Fibroblast of the aortic adventitia (primary cell): Measurements from ENCODE around the gene GPR78. TPM values are rescaled to one million over a fixed set of nuclear protein-coding genes. Genes with fewer than 3 reads are reported as not detected.

Source experiments
- DNase-seq: peaks from one replicate; pipeline ENCODE4 v3.0.0-alpha.2; 2010; ENCODE audit warnings: low read depth
- H3K4me3 ChIP-seq: 2 replicates; pipeline ENCODE4 v1.5.1; 2011; ENCODE audit warnings: low read depth, mild to moderate bottlenecking, control low read depth, low read length, moderate library complexity
- total RNA-seq: library from RNA; depleted of rRNA; stranded (reverse); fragments of >200 nt; gene quantifications from 2 replicates; pipeline ENCODE4 v1.2.3, GENCODE V29; 2012; ENCODE audit warnings: low replicate concordance
- TF ChIP-seq, protein P1 (sequence below): IDR thresholded peaks from 2 replicates; pipeline ENCODE4 v1.5.1; 2011; ENCODE audit warnings: mild to moderate bottlenecking, low read length, control low read depth, inconsistent platforms; ENCODE audit not compliant: insufficient read depth

GPR78 gene
- total RNA-seq, 1 donor = 0.36 TPM

- H3K4me3 ChIP-seq = no peak overlapping the region
- DNase-seq = no peak
Observed at GRCh38 chr4:8556341-8557150, 23.6 kb upstream of the GPR78 start.

DNA sequence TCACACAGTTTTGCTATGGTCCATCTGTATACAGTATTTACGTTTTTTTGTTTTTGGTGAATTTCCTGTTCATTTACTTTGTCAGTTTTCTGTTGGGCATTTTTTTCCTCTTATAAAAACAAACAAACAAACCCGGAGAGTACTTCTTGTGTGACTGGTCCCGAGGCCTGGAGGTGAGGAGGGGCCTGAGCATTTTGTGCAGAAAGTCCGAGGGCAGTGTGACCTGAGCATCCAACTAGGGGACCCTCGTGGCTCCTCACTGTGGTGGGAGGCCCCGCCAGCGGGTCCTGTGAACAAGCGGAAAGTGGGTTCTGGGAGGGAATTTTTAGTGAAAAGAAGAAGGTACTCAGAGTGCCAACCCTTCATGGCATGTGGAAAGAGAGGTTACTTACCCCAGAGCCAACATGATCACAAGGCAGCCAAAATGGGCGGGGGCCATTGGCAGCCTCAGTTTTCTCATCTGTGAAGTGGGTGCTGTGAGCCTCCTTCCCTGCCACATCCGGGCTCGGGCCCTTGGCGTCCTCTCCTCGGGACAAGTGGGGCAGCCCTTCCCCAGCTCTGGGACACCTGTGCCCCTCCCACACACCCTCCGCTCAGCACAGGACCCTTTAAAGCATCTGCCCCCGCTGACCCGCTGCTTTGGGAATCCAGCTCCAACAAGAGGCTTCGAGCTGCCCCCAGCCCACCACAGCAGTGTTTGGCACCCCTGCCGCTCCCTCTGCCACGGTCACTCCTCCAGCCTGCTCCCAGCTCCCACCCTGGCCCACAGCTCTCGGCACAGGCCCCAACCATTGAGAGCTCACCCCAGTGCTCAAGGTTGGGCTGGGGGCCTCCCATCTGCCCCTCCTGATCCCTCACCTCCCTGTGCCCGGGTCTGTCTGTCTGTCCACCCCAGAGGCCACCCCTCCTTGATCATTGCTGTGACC lies 22.8 kb upstream of the GPR78 start:
- DNase-seq = no peak
- no peak overlapping the region for H3K4me3 ChIP-seq
- TF ChIP-seq, protein P1, sequence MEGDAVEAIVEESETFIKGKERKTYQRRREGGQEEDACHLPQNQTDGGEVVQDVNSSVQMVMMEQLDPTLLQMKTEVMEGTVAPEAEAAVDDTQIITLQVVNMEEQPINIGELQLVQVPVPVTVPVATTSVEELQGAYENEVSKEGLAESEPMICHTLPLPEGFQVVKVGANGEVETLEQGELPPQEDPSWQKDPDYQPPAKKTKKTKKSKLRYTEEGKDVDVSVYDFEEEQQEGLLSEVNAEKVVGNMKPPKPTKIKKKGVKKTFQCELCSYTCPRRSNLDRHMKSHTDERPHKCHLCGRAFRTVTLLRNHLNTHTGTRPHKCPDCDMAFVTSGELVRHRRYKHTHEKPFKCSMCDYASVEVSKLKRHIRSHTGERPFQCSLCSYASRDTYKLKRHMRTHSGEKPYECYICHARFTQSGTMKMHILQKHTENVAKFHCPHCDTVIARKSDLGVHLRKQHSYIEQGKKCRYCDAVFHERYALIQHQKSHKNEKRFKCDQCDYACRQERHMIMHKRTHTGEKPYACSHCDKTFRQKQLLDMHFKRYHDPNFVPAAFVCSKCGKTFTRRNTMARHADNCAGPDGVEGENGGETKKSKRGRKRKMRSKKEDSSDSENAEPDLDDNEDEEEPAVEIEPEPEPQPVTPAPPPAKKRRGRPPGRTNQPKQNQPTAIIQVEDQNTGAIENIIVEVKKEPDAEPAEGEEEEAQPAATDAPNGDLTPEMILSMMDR = no peak

More at GRCh38 chr4:8556341-8557150, 23.6 kb upstream of the GPR78 start:
- TF ChIP-seq, protein P1 = no peak

DNA sequence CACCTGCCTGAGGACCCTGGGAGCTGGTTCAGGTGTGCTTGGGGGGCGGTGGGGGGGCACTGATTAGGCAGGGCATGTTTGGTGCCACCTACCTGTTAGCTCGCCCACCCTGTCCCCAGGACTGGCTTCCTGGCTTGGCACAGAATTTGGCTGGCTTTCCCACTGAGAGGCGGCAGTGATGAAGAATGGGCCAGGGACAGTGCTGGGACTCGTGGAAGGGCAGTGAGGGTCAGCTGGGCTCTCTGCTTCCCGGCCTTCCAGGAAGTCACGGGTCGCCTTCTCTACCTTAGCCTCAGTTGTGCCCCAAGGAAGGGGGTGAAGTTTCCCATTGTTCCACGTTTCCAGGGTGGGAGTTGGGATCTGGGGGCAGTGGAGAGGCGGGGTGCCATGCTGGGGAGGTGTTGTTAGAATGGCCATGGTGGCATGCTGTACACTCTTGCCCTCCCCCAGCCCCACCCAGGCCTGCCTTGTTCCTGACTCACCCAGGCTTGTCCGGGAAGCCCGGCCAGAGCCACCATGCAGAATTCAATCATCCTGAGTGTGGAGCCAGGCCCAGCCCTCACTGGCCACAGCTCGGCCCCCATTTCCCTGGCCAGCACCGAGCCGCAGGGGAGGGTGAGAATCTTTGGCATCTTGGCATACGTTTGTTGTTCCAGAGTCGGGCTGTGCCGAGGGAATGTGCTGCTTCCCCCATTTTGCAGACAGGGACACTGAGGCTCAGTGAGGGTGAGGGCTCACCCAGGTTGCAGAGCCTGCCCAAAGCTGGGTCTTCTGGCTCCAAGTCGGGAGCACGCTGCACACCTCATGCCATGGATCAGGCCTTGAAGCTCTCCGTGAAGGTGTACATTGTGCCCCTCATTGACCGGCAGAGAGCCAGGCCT lies 21.9 kb upstream of the GPR78 start:
- TF ChIP-seq, protein P1 = no peak
- no peak overlapping the region for H3K4me3 ChIP-seq
- DNase-seq = no peak

DNA sequence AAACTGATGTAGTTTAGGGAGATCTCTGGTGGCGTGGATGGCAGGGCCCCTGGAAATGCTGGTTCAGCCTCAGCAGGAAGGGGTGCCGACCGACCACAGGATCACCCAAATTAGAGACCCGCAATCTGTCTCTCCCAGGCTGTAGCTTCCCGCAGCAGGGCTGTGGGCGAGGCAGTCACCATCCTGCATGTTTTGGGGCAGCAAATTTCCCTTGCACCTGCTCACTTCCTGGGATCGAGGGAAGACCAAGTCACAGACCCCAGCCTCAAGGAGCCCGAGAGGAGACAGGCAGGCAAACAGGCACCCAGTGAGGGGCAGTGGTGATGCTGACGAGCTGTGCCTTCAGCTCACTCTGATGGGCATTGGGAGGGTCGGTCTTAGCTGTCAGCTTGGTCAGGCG lies 21.2 kb upstream of the GPR78 start:
- no peak for DNase-seq
- TF ChIP-seq, protein P1 = no peak
- no peak overlapping the region for H3K4me3 ChIP-seq

GRCh38 chr4:8559524-8560264 lies 20.5 kb upstream of the GPR78 start:
- TF ChIP-seq, protein P1 = no peak
- DNase-seq = no peak
- no peak overlapping the region for H3K4me3 ChIP-seq
